Type B pancreatic cell (in vitro differentiated cells): ENCODE results near the gene CLDN2. TPM values are rescaled to one million over a fixed set of nuclear protein-coding genes. Genes with fewer than 3 reads are reported as not detected.

ENCODE experiments used
- DNase-seq: peaks from one replicate; pipeline ENCODE4 v3.0.0; 2021; ENCODE audit warnings: mixed read lengths; ENCODE audit not compliant: unreplicated experiment; ENCODE audit errors: extremely low spot score
- H3K27ac Mint-ChIP-seq: 2 replicates; pipeline ENCODE4 v1.8.0; 2021; ENCODE audit warnings: mild to moderate bottlenecking, mixed read lengths
- H3K27me3 Mint-ChIP-seq: 2 replicates; pipeline ENCODE4 v1.8.0; 2021; ENCODE audit warnings: mixed read lengths
- H3K36me3 Mint-ChIP-seq: 2 replicates; pipeline ENCODE4 v1.8.0; 2021; ENCODE audit warnings: mixed read lengths
- H3K4me1 Mint-ChIP-seq: one replicate; pipeline ENCODE4 v1.8.0; 2021; ENCODE audit warnings: mixed read lengths; ENCODE audit not compliant: unreplicated experiment
- H3K4me3 Mint-ChIP-seq: 2 replicates; pipeline ENCODE4 v1.8.0; 2021; ENCODE audit warnings: mild to moderate bottlenecking, mixed read lengths
- H3K9me3 Mint-ChIP-seq: 2 replicates; pipeline ENCODE4 v1.8.0; 2021; ENCODE audit warnings: mixed read lengths
- total RNA-seq: library from RNA; stranded (reverse); gene quantifications from 2 replicates; pipeline ENCODE4 v1.2.1, GENCODE V29; 2021; ENCODE audit warnings: low replicate concordance
- TF ChIP-seq, protein P1 (sequence below): fragments of 200-600 bp; sonication (generic); conservative IDR thresholded peaks from 2 replicates; pipeline ENCODE4 v1.5.0; 2021; ENCODE audit warnings: antibody characterized with exemption, mild to moderate bottlenecking

Gene CLDN2
- total RNA-seq, 1 donor from 2014 or later, result 4.9 TPM

DNA sequence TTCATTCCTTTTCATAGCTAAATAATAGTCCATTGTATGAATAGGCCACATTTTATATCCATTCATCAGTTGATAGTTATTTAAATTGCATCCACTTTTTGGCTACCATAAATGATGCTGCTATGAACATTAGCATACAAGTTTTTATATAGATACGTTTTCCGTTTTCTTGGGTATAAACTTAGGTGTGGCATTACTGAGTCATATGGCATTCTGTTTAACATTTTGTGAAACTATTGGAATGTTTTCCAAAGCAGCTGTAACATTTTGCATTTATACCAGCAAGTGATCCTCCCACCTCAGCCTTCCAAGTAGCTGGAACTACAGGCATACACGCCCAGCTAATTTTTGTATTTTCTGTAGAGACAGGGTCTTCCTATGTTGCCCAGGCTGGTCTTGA lies 26.3 kb downstream of the CLDN2 start:
- H3K27ac Mint-ChIP-seq, result no peak overlapping the region
- H3K9me3 Mint-ChIP-seq, result no peaks in the 10 kb centered on the region
- H3K4me1 Mint-ChIP-seq, result no peaks in the 10 kb centered on the region
- H3K4me3 Mint-ChIP-seq, result no peak overlapping the region
- H3K27me3 Mint-ChIP-seq, result no peaks in the 10 kb centered on the region
- TF ChIP-seq, protein P1, sequence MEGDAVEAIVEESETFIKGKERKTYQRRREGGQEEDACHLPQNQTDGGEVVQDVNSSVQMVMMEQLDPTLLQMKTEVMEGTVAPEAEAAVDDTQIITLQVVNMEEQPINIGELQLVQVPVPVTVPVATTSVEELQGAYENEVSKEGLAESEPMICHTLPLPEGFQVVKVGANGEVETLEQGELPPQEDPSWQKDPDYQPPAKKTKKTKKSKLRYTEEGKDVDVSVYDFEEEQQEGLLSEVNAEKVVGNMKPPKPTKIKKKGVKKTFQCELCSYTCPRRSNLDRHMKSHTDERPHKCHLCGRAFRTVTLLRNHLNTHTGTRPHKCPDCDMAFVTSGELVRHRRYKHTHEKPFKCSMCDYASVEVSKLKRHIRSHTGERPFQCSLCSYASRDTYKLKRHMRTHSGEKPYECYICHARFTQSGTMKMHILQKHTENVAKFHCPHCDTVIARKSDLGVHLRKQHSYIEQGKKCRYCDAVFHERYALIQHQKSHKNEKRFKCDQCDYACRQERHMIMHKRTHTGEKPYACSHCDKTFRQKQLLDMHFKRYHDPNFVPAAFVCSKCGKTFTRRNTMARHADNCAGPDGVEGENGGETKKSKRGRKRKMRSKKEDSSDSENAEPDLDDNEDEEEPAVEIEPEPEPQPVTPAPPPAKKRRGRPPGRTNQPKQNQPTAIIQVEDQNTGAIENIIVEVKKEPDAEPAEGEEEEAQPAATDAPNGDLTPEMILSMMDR, result no peak
- DNase-seq, result no peak
- no peaks in the 10 kb centered on the region for H3K36me3 Mint-ChIP-seq

DNA sequence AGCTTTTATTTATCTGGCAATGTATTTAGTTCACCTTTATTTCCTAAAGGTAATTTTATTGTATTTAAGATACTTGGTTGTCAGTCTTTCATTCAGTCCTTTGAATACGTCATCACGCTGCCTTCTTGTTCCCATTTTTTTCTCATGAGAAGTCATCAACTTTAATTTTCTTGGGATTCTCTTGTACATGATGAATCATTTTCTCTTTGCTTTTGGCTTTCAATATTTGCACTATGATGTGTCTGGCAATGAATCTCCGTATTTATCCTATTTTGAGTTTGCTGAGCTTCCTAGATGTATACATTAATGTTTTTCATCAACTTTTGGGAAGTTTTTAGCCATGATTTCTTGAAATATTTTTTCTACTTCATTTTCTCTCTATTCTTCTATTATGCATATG lies 28.4 kb downstream of the CLDN2 start:
- TF ChIP-seq, protein P1, result no peak
- H3K4me1 Mint-ChIP-seq, result no peaks in the 10 kb centered on the region
- no peak overlapping the region for H3K27ac Mint-ChIP-seq
- no peaks in the 10 kb centered on the region for H3K9me3 Mint-ChIP-seq
- H3K36me3 Mint-ChIP-seq, result peaks cover 10% of the 10 kb centered on the region
- no peaks in the 10 kb centered on the region for H3K27me3 Mint-ChIP-seq
- no peak for DNase-seq
- H3K4me3 Mint-ChIP-seq, result no peak overlapping the region

DNA sequence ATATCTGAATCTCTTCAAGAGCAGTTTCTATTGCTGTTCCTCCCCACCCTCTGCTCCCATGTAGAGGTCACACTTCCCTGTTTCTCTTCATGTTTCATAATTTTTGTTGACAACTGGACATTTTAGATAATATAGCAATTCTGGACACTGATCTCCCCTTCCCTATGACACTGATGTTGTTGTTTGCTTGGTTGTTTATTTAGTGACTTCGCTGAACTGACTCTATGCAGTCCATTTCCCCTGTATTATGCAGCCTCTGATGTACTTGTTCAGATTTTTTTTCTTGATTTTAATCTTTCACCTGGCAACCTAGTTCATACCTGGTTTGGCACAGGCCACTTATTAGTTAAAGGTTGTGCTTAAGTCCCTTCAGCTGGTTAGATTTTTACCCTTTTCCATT lies 29.2 kb downstream of the CLDN2 start:
- no peaks in the 10 kb centered on the region for H3K27me3 Mint-ChIP-seq
- H3K4me1 Mint-ChIP-seq, result no peaks in the 10 kb centered on the region
- no peaks in the 10 kb centered on the region for H3K9me3 Mint-ChIP-seq

DNA sequence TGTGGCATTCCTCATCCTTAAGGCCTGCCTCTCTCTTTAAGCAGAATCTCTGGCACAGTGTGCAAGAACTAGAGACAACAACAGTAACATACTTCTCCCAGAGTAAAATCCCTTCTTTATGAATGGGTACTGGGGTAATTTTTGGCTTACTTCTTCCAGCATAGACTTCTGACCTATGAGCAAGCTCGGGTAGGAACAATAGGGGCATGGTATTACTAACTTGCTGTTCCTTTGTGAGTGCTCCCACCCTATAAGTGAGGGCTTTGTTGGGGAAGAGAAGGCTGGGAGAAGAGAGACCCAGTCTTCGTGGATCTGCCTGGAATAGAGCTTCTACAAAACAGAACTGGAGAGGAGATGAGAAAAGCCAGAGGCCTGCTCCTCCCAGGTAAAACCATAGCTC lies 30.2 kb downstream of the CLDN2 start:
- TF ChIP-seq, protein P1, result no peak
- Mint-ChIP-seq H3K36me3 (peaks cover 12% of the 10 kb centered on the region), H3K27me3 (no peaks in the 10 kb centered on the region)

More for the DNA sequence above, 29.2 kb downstream of the CLDN2 start:
- no peak overlapping the region for H3K4me3 Mint-ChIP-seq
- TF ChIP-seq, protein P1, result no peak
- no peak for DNase-seq
- H3K36me3 Mint-ChIP-seq, result peaks cover 10% of the 10 kb centered on the region
- no peak overlapping the region for H3K27ac Mint-ChIP-seq

DNA sequence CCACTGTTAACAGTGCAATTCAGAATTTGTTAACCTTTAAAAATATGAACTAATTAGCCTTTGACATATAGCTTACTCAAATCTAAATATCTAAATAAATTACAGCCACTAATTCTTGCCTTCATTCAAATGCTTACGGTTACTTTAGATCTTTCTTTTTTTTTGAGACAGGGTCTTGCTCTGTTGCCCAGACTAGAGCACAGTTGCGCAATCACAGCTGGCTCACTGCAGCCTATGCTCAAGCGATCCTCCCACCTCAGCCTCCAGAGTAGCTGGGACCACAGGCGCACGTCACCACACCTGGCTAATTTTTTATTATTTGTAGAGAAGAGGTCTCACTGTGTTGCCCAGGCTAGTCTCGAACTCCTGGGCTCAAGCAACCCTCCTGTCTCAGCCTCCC lies 31.0 kb downstream of the CLDN2 start:
- peaks cover 15% of the 10 kb centered on the region for H3K36me3 Mint-ChIP-seq
- H3K27me3 Mint-ChIP-seq, result no peaks in the 10 kb centered on the region
- H3K27ac Mint-ChIP-seq, result no peak overlapping the region
- no peaks in the 10 kb centered on the region for H3K9me3 Mint-ChIP-seq
- no peak for DNase-seq
- no peak overlapping the region for H3K4me3 Mint-ChIP-seq
- no peaks in the 10 kb centered on the region for H3K4me1 Mint-ChIP-seq
- TF ChIP-seq, protein P1, result no peak

More for the DNA sequence above, 30.2 kb downstream of the CLDN2 start:
- Mint-ChIP-seq H3K9me3 (no peaks in the 10 kb centered on the region), H3K27ac (no peak overlapping the region), H3K4me3 (no peak overlapping the region), H3K4me1 (no peaks in the 10 kb centered on the region)
- DNase-seq, result no peak

DNA sequence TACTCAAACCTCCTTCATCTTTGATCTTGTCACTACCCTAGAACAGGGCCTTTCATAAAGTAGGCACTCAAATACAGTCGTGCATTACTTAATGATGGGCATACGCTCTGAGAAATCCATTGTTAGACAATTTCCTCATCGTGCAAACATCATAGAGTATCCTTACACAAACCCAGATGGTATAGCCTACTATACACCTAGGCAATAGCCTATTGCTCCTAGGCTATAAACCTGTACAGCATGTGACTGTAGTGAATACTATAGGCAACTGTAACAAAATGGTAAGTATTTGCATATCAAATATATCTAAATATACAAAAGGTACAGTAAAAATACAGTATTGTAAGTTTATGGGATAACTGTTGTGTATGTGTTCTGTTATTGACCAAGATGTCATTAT lies 31.9 kb downstream of the CLDN2 start:
- Mint-ChIP-seq H3K27me3 (no peaks in the 10 kb centered on the region), H3K4me3 (no peak overlapping the region), H3K27ac (no peak overlapping the region), H3K9me3 (no peaks in the 10 kb centered on the region), H3K4me1 (no peaks in the 10 kb centered on the region), H3K36me3 (peaks cover 15% of the 10 kb centered on the region)
- no peak for DNase-seq
- TF ChIP-seq, protein P1, result no peak
